ENCODE data around the gene TMC2.

The TMC2 gene

DNA sequence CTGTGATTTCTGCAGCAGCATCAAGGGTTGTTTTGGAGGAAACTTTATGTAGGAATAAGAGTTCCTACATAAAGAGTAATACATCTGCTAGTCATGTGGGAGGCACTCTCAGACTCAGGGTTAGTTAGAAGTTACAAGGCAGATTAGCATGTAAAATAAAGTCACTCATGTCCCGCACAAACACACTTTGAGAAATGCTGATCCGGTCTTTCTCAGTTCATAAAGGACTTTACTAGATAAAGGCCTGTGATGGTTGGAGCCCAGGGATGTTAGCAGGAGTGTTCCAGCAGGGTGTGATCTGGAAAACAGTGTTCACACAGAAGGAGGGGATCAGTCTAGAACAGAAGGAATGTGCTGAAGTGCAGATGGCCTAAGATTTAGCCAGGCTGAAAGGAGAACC is 83.0 kb downstream of the TMC2 start:
- in situ Hi-C loops (cut with MboI; ENCODE audit: low sequenced_read_pairs, unreplicated experiment) = no loop called here
- DNase-seq (ENCODE audit: low spot score) = no peak

DNA sequence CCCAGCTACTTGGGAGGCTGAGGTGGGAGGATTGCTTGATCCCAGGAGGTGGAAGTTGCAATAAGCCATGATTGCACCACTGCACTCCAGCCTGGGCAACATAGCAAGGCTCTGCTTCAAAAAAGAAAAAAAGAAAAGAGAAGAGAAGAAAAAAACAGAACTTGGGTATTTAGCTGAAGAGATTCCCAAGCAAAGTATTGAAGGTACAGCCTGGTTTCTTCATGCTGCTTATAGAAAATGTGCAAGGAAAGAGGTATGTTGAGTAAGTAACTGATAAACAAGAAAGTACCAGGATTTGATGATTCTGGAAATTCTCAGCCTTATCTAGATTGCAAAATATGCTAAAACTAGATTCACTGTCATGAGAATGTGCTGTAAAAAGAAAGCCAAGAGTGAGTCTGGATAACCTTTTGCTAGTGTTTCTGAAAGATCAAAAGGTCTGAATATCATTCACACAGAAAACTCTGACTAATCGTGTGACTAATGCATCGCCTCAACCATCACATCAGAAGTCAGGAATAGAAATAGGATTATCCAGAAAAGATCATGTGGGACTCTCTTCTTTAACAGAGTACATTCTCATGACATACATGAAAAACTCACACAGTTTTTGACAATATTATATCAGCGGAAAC is 83.7 kb downstream of the TMC2 start:
- in situ Hi-C loops (cut with MboI; ENCODE audit: low sequenced_read_pairs, unreplicated experiment) = no loop called here
- TF ChIP-seq CTCF (IDR thresholded peaks at IDR 0.05; ENCODE audit: borderline replicate concordance, control extremely low read depth, extremely low read depth, insufficient read depth, missing control alignments) = no peak
- DNase-seq (ENCODE audit: low spot score) = no peak

More for the DNA sequence above, 83.0 kb downstream of the TMC2 start:
- TF ChIP-seq CTCF (IDR thresholded peaks at IDR 0.05; ENCODE audit: borderline replicate concordance, control extremely low read depth, extremely low read depth, insufficient read depth, missing control alignments) = no peak

- no peak for TF ChIP-seq CTCF (IDR thresholded peaks at IDR 0.05; ENCODE audit: borderline replicate concordance, control extremely low read depth, extremely low read depth, insufficient read depth, missing control alignments)
- in situ Hi-C loops (cut with MboI; ENCODE audit: low sequenced_read_pairs, unreplicated experiment) = no loop called here
- no peak for DNase-seq (ENCODE audit: low spot score)
Measured at GRCh38 chr20:2624190-2624589, 87.8 kb downstream of the TMC2 start.

DNA sequence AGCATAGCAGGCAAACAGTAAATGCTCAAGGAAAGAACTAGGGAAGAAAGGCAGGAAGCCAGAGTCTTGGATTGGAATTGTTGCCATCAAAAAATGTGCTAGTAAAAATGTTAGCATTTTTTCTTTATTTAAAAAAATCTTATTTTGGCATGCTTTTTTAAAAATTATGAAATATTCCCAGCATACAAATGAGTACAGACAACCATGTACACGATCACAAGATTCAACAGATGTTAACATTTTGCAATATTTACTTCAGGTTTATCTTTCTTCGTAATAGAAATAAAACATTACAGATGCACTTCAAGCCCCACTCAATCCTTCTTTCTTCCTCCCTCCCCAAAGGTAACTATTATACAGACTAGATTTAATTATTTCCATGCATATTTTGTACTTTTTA is 88.7 kb downstream of the TMC2 start:
- no peak for DNase-seq (ENCODE audit: low spot score)
- no peak for TF ChIP-seq CTCF (IDR thresholded peaks at IDR 0.05; ENCODE audit: borderline replicate concordance, control extremely low read depth, extremely low read depth, insufficient read depth, missing control alignments)
- in situ Hi-C loops (cut with MboI; ENCODE audit: low sequenced_read_pairs, unreplicated experiment) = no loop called here

DNA sequence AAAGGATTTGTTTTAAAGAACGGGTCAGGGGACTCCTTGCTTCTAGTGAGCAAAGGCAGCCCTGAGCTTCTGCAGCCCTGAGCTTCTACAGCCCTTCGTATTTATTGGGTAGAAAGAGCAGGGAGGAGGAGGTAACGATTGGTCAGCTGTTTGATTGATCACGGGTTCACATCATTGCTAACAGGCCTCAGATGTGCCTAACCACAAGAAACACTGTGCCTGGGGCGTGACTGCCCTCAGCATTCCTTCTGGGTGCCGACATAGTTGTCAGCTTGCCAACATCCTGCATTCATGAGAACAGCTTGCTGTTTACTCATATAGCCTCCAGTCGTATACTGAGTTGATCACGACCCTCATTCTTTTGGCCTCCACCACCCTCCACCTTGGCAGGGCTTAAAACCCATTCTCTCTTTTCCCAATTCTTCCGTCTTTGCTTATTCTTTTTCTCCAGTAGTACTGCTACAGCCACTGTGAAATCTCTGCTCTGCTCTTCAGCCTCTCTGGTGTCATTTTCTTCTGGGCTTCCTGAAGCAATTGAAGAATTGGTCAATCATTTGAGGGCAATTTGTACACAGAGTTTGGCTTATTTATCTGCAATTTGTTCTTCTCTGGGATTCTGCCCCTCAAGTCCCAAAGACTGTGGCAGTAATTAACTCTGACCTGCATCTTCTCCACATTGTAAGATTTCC is 90.6 kb downstream of the TMC2 start:
- no peak for DNase-seq (ENCODE audit: low spot score)
- in situ Hi-C loops (cut with MboI; ENCODE audit: low sequenced_read_pairs, unreplicated experiment) = no loop called here
- TF ChIP-seq CTCF (IDR thresholded peaks at IDR 0.05; ENCODE audit: borderline replicate concordance, control extremely low read depth, extremely low read depth, insufficient read depth, missing control alignments) = no peak

DNA sequence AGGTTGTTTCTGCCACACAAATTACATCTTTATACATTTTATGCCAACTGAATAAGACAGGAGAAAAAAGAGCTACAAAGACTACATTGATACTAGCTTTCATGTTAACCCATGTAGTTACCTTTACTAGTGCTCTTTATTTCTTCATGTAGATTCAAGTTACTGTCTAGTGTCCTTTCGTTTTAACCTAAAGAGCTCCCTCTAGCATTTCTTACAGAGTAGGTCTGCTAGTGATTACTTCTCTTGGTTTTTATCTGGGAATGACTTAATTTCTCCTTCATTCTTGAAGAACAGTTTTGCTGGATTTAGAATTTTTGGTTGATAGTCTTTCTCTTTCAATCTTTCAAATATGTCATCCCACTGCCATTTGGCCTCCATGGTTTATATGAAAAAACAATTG is 94.9 kb downstream of the TMC2 start:
- in situ Hi-C loops (cut with MboI; ENCODE audit: low sequenced_read_pairs, unreplicated experiment) = no loop called here
- no peak for DNase-seq (ENCODE audit: low spot score)
- no peak for TF ChIP-seq CTCF (IDR thresholded peaks at IDR 0.05; ENCODE audit: borderline replicate concordance, control extremely low read depth, extremely low read depth, insufficient read depth, missing control alignments)

Measured in GM13976 (cell line).